ENCODE data around the gene N4BP2.

Gene N4BP2

GRCh38 chr4:40160258-40160657, 103.6 kb downstream of the N4BP2 start:
- DNase-seq = no peak

DNA sequence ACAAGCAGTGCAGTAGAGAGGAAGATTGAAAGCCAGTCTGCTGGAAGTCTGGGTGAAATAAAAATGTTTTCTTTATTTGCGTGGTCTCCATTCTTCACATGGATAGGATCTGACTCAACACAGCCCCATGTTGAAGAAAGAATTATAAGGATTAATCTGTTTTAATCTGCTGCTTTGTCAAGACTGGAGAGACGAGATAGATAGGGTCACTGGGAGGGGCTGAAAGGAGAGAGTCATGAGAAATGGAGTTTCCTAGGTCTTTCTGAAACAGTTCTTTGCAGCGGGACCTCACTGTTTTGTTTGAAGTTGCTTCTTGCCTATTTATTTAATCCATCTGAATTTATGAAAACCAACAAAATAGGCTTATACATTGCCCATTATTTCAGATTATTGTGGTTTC, 107.8 kb downstream of the N4BP2 start:
- no peak for DNase-seq

- DNase-seq = no peak
Measured at GRCh38 chr4:40165916-40166315, 109.3 kb downstream of the N4BP2 start.

- DNase-seq = no peak
Measured at GRCh38 chr4:40168070-40168469, 111.4 kb downstream of the N4BP2 start.

DNA sequence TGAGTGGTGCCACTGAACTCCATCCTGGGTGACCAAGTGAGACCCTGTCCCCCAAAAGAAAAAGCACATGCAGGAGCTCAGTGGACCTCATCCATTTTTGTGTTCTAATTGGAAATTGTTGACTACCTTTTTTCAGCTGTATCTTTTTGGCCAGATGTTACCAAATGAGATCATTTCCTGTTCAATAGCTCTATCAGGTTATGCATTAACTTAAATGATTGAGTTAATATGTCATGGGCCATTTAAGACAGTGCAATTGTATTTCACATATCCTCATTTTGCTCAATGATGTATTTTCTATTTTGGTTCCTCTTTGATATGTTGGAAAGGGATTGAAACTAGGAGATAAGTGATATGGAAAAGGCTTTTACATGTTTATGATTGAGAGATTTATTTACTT, 113.9 kb downstream of the N4BP2 start:
- no peak for DNase-seq

GRCh38 chr4:40173470-40173875, 116.8 kb downstream of the N4BP2 start:
- no peak for DNase-seq

DNA sequence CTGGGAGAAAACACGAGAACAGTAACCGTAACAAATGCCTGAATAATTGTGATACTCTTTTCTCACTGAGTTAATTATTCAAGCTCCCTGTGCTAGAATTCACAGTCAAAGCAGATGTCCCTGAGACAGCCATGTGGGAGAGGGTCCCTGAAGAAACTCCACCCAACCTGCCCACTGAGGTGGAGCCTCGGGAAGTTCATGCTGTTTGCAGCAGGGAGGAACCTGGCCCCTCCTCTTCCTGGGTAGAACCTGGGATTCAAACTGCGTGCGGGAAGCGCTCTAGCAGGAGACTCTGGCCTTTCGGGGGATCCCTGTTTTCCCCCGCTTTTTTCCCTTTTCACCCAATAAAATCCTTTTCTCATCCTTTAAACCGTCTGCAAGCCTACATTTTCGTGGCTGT, 120.0 kb downstream of the N4BP2 start:
- no peak for DNase-seq

DNA sequence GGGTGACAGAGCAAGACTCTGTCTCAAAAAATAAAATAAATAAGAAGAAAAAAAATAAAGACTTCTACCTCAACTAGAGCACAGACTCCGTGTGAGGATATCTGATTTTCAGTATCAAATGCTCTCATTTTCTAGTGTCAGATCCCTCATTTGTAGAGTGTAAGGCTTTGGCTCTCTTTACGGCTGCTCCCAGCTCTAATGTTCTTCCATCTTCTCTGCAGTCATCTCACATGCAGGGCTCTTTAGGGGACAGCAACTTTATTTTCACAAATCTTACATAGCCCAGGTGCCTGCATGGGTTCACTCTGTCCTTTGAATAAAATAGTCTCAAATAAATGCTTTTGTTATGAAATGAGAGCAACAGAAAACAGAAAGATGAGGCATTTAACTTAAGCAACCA, 120.9 kb downstream of the N4BP2 start:
- no peak for DNase-seq

DNA sequence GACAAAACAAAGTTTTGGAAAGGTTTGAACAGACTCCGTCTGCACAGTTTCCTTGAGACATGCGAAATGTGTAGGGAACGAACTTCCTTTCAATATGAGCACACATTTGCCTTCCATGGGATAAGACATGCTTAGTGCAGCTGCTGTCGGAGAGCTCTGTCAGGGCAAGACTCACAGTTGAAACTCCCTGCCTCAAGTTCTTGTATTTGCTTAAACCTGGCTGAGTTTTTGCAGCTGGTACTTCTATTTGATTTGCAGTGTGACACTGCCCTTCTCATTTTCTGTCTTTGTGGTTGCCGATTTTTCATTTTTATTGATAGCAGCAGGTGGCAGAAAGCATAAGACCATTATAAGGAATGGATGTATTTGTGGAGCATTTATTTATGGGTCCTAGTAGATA, 122.0 kb downstream of the N4BP2 start:
- DNase-seq = no peak

- no peak for DNase-seq
Measured at GRCh38 chr4:40179360-40179759, 122.7 kb downstream of the N4BP2 start.

DNA sequence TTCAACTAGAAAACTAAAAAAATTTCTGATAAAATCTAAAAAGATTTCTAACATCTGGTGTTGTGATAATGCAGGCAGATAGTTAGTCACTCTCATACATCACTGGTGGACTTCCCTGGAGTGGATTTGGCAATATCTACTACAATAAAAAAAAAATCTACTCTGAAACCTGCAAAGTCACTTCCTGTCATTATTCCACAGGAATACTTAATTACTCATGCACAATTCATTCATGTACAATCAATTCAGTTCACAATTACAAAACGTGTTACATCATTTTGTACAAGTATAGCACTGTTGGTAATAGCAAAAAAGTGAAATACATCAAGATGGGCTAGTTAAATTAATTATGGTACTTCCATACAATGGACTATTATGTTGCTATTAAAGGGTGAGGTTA, 123.7 kb downstream of the N4BP2 start:
- no peak for DNase-seq

DNA sequence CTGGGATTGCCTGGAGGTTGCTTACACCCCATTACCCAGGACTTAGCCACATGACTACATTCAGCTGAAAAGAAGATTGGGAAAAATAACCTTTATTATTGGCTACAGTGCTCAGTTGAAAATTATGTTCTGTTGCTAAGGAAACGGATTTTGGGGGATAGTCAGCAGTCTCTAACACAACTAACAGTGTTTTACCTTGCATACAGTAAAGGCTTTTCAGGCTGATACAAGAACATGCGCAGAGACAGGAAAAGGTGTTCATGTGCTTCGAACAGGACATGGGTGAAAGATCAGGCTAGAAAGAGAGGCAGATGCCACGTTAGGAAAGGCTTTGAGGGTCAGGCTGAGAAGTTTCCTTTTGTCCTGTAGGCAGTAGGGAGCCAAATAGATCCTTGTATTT, 125.4 kb downstream of the N4BP2 start:
- no peak for DNase-seq

- no peak for DNase-seq
Measured at GRCh38 chr4:40182954-40183353, 126.3 kb downstream of the N4BP2 start.

- DNase-seq = no peak
Measured at GRCh38 chr4:40183615-40184411, 127.2 kb downstream of the N4BP2 start.

DNA sequence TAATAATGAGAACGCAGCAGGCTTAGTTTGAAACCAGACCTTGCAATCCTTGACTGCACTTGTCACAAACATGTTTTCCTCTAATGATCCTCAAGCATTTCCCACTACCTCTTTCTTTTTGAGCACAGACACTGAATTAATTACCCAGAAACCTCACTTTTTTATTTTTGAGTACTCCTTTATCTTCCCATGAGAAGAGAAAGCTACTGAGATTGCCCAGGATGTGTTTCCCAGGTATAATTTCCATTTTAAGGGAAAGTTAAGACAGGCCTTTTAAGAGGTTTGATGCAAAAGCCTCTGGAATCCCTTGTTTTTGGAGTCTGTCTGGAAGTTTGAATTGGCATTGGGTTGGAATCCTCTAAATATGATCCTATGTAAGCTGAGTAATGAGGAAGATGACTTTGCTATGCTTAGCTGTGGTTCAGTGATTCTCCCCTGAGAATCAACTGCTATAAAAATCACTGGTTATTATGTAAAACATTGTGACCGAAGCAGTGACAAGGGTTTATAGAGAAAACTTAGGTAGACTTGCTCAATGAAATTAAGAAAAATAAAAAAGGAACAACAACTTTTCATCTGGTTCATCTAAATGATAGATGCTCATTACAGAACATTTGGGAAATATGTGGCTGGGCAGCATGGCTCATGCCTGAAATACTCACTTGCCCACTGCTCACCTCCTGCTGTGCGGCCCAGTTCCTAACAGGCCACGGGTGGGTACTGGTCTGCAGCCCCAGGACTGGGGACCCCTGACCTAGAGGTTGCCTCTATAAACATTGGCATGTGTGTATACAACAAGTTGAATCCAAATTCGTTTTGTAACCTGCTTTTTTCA, 129.4 kb downstream of the N4BP2 start:
- DNase-seq = no peak

DNA sequence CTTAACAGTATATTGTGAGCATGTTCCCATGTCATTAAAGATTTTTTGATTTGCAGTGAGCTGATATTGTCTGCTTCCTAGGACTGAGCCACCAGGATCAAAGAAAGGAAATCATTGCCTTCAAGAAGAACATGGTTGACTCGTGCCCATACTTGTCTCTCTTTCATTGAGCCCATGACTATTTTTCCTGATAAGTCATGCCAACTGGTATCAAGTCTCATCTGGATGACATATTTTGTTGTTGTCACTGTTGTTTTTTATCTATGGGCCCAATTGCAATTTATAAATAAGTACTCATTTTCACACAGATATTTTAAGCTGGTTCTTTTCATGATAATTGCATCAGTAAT, 130.0 kb downstream of the N4BP2 start:
- no peak for DNase-seq

DNA sequence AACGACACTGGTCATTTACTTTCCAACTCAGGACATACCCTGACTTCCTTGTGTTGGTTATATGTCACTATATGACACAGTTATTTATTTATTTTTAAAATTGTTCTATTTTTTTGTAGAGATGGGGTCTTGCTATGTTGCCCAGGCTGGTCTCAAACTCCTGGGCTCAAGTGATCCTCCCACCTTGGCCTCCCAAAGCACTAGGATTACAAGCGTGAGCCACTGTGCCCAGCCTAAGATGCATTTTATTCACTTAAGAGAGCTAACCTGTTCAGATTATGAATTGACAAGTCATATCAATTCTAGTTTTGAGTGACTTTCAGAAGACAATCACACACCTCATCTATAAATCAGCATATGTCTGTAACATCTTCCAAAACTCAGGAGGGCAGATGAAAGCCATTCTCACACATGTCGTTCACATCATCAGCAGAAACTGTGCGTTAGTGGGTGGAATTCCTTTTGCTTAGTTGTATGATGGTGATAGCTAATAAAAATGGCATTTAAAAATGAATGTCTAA, 130.8 kb downstream of the N4BP2 start:
- no peak for DNase-seq

DNA sequence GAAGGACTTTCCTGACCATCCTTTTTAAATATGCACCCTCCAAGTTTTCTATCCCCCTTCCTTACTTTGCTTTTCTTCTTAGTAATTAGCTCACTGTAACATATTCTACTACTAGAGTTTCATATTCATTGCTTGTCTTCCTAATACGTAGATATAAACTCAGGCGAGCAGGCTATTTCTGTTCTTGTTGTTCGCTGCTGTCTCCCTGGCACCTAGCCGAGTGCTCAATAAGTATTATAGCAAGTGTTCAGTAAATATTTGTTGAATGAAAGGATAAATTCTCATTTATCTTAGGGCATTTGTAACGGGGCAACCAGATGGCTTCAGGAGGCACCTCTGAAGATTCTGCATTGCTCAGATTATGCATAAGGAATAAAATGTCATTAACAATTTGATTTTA, 133.4 kb downstream of the N4BP2 start:
- DNase-seq = no peak

GRCh38 chr4:40190465-40190864, 133.8 kb downstream of the N4BP2 start:
- no peak for DNase-seq

GRCh38 chr4:40190880-40191815, 134.5 kb downstream of the N4BP2 start:
- DNase-seq = no peak

GRCh38 chr4:40192114-40193015, 135.7 kb downstream of the N4BP2 start:
- no peak for DNase-seq

GRCh38 chr4:40193016-40193571, 136.4 kb downstream of the N4BP2 start:
- DNase-seq = no peak
